Spinal cord (tissue), 10 donors: Measurements from ENCODE around the gene C11orf24. TPM values are rescaled to one million over a fixed set of nuclear protein-coding genes. Genes with fewer than 3 reads are reported as not detected.

Source experiments
- DNase-seq, 6 donors: peaks; one replicate each; pipeline versions ENCODE4 v3.0.0 to v3.0.0-alpha.2; 2013 to 2015; ENCODE audit warnings: low spot score in 6 of 6, low read depth in 4 of 6
- H3K27ac ChIP-seq: one replicate; pipeline ENCODE4 v1.5.1; 2013; ENCODE audit warnings: low read depth, low read length, control low read depth
- H3K27me3 ChIP-seq: one replicate; pipeline ENCODE4 v1.6.1; 2013; ENCODE audit warnings: low read length; ENCODE audit not compliant: control insufficient read depth, insufficient read depth
- H3K36me3 ChIP-seq: one replicate; pipeline ENCODE4 v1.6.1; 2013; ENCODE audit warnings: low read length; ENCODE audit not compliant: control insufficient read depth, insufficient read depth
- H3K4me1 ChIP-seq: one replicate; pipeline ENCODE4 v1.6.1; 2013; ENCODE audit warnings: low read length; ENCODE audit not compliant: control insufficient read depth, insufficient read depth
- H3K4me3 ChIP-seq: one replicate; pipeline ENCODE4 v1.5.1; 2013; ENCODE audit warnings: low read depth, low read length, control low read depth
- H3K9me3 ChIP-seq: one replicate; pipeline ENCODE4 v1.6.1; 2013; ENCODE audit warnings: low read length; ENCODE audit not compliant: control insufficient read depth, insufficient read depth
- WGBS: methylation state at CpG from one replicate; pipeline ENCODE4 v1.1.5; 2013; ENCODE audit warnings: missing lambda C conversion rate; ENCODE audit not compliant: insufficient coverage; 5-methylcytosine and 5-hydroxymethylcytosine counted together
- long read RNA-seq, 4 donors: transcript quantifications; one replicate each; lab custom pipeline, GENCODE V29; 2026
- polyA plus RNA-seq, 2 donors: library from polyadenylated mRNA; unstranded; fragments of 120-200 nt; gene quantifications; one replicate each; pipeline ENCODE4 v1.2.1, GENCODE V29; 2013; ENCODE audit not compliant: insufficient read length in 2 of 2
- total RNA-seq, 2 donors: library from RNA; depleted of rRNA in 1 of 2; stranded (reverse); fragments of 120-200 nt in 1 of 2; fragments of >200 nt in 1 of 2; gene quantifications; one replicate each; pipeline versions ENCODE4 v1.2.3 to v1.2.4, GENCODE V29; 2013 to 2014
- donor health status: healthy.

Gene C11orf24
- total RNA-seq (10 to 100 TPM; 12.7 to 13.7 TPM), polyA plus RNA-seq (10 to 100 TPM; 25.1 to 31.9 TPM)
- long read RNA-seq, donor 1, transcript C11orf24-201 (4 exons, 2,063 nt) = major isoform, 8 of 9 reads
- long read RNA-seq, donor 1, partial matches to known transcripts = 0 of 9 reads
- long read RNA-seq, donor 1, other reads (novel, unspliced or antisense) = 0 of 9 reads
- long read RNA-seq, donor 2, partial matches to known transcripts = 0 of 2 reads
- long read RNA-seq, donor 2, other reads (novel, unspliced or antisense) = 0 of 2 reads
- long read RNA-seq, donor 3, partial matches to known transcripts = 0 of 1 reads
- long read RNA-seq, donor 3, other reads (novel, unspliced or antisense) = 0 of 1 reads
- long read RNA-seq, donor 4, transcript C11orf24-201 (4 exons, 2,063 nt) = major isoform, 9 of 9 reads
- long read RNA-seq, donor 4, partial matches to known transcripts = 0 of 9 reads
- long read RNA-seq, donor 4, other reads (novel, unspliced or antisense) = 0 of 9 reads

DNA sequence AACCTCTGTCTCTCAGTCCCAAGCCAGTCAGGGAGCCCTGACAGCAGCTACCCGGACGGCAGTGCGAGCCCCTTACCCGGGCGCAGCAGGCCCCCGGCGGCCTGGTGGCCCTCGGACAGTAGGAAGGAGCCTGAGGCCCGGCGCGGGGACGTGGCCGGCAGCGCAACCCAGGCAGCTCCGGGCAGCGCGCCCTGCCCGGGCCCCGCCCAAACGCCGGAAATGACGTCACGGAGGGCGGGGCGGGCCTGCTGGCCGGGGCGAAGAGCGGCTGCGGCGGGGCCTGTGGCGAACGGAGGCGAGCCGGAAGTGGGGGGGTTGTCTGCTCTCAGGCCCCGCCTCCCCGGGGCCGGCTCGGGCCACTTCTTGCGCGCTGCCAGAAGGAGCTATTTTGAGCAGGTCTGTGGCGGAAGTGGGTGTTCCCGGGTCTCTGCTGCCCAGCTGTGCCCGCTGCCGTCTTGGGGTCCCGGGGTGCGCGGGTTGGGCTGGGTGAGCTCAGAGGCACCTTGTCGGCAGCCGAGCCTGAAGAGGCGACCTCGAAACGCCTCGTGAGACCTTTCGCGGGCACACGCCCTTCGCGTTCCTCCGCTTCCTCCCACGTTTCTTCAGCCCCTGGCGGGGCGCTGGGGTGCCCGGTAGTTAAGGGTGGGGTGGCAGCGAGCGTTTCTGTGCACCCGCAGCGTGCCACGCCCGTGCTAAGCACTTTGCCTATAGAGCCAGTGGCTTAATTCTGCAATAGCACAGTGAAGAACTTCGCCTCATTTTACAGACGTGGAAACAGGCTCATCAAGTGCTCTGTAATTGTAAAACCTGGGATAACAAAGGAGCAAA is at the start of gene C11orf24:
Gene C11orf24, minus strand, starts transcription at position 193 of the 828 bp plus-strand sequence. CDS start 8,206 bp downstream, outside the sequence.
- Histone ChIP-seq H3K4me1 (peaks cover 29% of the 10 kb centered on the region), H3K27me3 (no peaks in the 10 kb centered on the region), H3K9me3 (no peaks in the 10 kb centered on the region), H3K4me3 (peak within 1 kb of the TSS; percentile 96), H3K36me3 (peaks cover 16% of the 10 kb centered on the region), H3K27ac (peak within 1 kb of the TSS; percentile 95)
- DNase-seq = peak; percentile 78 to 98 (median 90)
- WGBS = 0% methylated on average over 70 of the region's 71 CpGs

GRCh38 chr11:68317147-68317785 is 45.5 kb upstream of the C11orf24 start:
- H3K4me1 ChIP-seq = peaks cover 39% of the 10 kb centered on the region
- no peak overlapping the region for H3K4me3 ChIP-seq
- H3K9me3 ChIP-seq = no peaks in the 10 kb centered on the region
- no peak for DNase-seq
- no peaks in the 10 kb centered on the region for H3K27me3 ChIP-seq
- WGBS = 77% methylated on average over 15 of the region's 15 CpGs
- peaks cover 6% of the 10 kb centered on the region for H3K36me3 ChIP-seq
- H3K27ac ChIP-seq = no peak overlapping the region

DNA sequence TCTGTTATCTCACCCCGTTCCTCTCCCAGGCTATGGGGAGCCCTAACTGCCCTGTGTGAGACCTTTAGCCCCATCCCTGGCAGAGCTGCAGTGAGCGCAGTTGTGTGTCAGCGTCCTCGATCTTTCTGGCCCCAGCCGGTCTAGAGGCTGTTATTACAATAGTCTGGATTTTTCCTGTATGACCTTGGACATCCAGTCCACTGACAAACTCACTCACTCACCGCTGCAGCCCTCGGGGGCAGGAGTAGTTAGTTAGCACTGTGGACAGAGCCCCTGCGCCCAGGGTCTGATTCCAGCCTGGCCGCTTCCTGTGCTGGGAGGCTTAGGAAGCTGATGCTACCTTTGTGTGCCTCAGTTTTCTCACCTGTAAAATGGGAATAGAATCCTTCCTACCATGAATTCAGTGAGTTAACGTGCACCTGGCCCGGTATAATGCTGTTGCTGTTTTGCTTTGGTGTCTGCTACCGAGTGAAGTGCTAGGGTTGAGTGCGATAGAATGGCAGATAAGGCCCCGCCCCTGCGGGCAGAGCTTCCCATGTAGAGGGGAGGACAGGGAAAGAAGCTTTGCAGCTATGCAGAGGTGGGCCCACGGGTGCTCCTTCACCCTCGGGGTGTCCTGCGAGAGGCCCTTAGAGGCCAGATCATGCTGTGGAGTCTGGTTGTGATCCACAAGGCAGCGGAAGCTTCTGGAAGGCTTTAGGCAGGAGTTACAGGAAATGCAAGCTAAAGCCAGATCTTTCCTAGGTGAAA is 43.6 kb upstream of the C11orf24 start:
- no peak for DNase-seq
- H3K27ac ChIP-seq = peak overlapping the region; percentile 61
- no peaks in the 10 kb centered on the region for H3K27me3 ChIP-seq
- H3K9me3 ChIP-seq = no peaks in the 10 kb centered on the region
- H3K4me1 ChIP-seq = peaks cover 48% of the 10 kb centered on the region
- peaks cover 3% of the 10 kb centered on the region for H3K36me3 ChIP-seq
- 68% methylated on average over 12 of the region's 19 CpGs for WGBS
- H3K4me3 ChIP-seq = no peak overlapping the region

GRCh38 chr11:68314203-68315170 is 42.7 kb upstream of the C11orf24 start:
- peaks cover 48% of the 10 kb centered on the region for H3K4me1 ChIP-seq
- WGBS = 14% methylated on average over 23 of the region's 27 CpGs
- no peaks in the 10 kb centered on the region for H3K9me3 ChIP-seq
- H3K27ac ChIP-seq = peak overlapping the region; percentile 61
- H3K4me3 ChIP-seq = peak overlapping the region; percentile 38
- H3K27me3 ChIP-seq = no peaks in the 10 kb centered on the region
- DNase-seq = peak in 2 of 6 donors; percentile 46 to 57
- peaks cover 3% of the 10 kb centered on the region for H3K36me3 ChIP-seq

GRCh38 chr11:68313574-68314202 is 41.9 kb upstream of the C11orf24 start:
- Histone ChIP-seq H3K4me1 (peaks cover 48% of the 10 kb centered on the region), H3K4me3 (peak overlapping the region; percentile 38)

GRCh38 chr11:68312780-68313573 is 41.2 kb upstream of the C11orf24 start:
- no peaks in the 10 kb centered on the region for H3K27me3 ChIP-seq
- peak in 1 of 6 donors; percentile 34 for DNase-seq
- no peaks in the 10 kb centered on the region for H3K36me3 ChIP-seq
- peak overlapping the region; percentile 61 for H3K27ac ChIP-seq
- under 1% methylated on average over 102 of the region's 102 CpGs for WGBS
- peaks cover 50% of the 10 kb centered on the region for H3K4me1 ChIP-seq
- H3K9me3 ChIP-seq = no peaks in the 10 kb centered on the region
- H3K4me3 ChIP-seq = peak overlapping the region; percentile 38

More at GRCh38 chr11:68313574-68314202, 41.9 kb upstream of the C11orf24 start:
- H3K9me3 ChIP-seq = no peaks in the 10 kb centered on the region
- no peaks in the 10 kb centered on the region for H3K36me3 ChIP-seq
- no peaks in the 10 kb centered on the region for H3K27me3 ChIP-seq
- 5% methylated on average over 13 of the region's 19 CpGs for WGBS
- peak in 2 of 6 donors; percentile 40 to 51 for DNase-seq
- H3K27ac ChIP-seq = peak overlapping the region; percentile 61

DNA sequence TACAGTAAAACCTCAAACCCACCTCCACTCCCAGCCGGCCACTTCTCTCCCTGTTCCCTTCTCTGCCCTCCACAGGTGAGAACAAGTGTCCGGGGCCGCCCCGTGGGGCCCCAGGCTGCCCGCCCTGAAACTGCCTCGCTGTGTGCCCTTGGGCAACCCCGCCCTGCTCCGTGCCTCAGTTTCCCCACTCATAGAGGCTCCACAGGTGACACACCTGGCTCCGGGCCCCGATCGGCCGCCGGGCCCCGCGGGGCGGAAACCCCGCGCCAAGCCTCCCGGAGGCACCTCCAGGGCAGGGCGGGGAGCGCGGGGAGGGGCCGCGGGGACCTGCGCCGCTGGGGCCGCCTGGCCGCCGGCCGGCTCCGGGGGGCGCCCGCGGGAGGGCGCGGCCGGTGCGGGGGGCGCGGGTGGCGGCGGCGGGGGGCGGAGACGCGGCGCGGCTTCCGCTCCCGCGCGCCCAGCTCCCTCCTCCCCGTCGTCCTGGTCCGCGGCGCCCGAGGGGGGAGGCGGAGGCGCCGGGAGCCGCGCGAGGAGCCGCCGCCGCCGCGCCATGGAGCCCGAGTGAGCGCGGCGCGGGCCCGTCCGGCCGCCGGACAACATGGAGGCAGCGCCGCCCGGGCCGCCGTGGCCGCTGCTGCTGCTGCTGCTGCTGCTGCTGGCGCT is 40.5 kb upstream of the C11orf24 start, which contains the start of gene LRP5:
Gene LRP5, plus strand, starts transcription at position 475 of the 663 bp plus-strand sequence. Its CDS starts 124 bp downstream, at position 599.
- Histone ChIP-seq H3K4me1 (peaks cover 47% of the 10 kb centered on the region), H3K36me3 (no peaks in the 10 kb centered on the region), H3K27me3 (no peaks in the 10 kb centered on the region), H3K27ac (peak within 1 kb of the TSS; percentile 61), H3K4me3 (peak within 1 kb of the TSS; percentile 38), H3K9me3 (no peaks in the 10 kb centered on the region)
- WGBS = 2% methylated on average over 82 of the region's 85 CpGs
- DNase-seq = peak in 2 of 6 donors; percentile 56 to 71
